GM12891 (cell line): ENCODE results near the gene LRCH3.

ENCODE experiments used
- POLR2AphosphoS5 ChIP-seq: IDR thresholded peaks from 2 replicates; pipeline ENCODE4 v1.6.1; 2011; ENCODE audit warnings: low read depth, low read length, control low read depth
- SPI1 ChIP-seq: IDR thresholded peaks from 2 replicates; pipeline ENCODE4 v1.6.1; 2011; ENCODE audit warnings: low read depth, low read length, control low read depth
- TAF1 ChIP-seq: IDR thresholded peaks from 2 replicates; pipeline ENCODE4 v1.6.1; 2011; ENCODE audit warnings: low read depth, low read length, control low read depth

- TF ChIP-seq TAF1 (no peak), POLR2AphosphoS5 (no peak), SPI1 (no peak)
Observed at GRCh38 chr3:197775317-197775716, 15.7 kb upstream of the LRCH3 start.
